Measurements from ENCODE around the gene MACROD2.
A peak's percentile ranks its signal among the peaks of the same experiment; 100 is the strongest.

The MACROD2 gene

DNA sequence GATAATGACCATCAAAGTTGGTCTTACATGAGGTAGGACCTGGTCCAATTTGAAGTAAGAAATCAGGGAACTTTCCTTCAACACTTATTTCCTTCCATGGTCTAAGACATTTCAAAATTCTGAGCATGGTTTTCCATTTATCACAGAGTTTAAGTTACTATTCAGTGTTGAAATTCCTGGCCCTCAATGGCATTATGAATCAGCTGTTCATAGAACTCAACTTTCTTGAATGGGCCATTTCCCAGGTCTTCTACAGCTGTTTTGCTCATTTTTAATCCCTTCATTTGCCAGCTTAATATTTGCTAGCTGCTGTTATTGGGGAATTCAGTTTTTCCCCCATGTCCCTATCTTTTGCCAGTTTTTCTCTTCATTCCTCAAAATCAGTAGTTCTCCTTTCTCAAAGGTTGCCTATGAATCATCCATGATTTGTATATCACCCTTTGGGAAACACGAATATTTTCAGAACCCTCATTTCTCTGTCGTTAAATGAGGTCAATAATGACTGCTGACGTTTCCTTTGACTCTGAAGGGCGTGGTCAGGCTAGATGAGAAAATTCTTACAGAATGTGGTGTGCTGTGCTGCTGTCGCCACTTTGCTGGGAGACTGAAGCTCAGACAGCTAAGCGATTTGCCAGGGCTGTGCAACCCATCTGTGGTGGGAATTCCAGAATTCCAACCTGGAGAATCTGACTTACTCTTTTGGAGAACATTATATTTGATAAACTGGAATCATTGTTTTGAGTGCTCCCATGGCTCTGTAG, 558.6 kb downstream of the MACROD2 start:
- no peak for DNase-seq

DNA sequence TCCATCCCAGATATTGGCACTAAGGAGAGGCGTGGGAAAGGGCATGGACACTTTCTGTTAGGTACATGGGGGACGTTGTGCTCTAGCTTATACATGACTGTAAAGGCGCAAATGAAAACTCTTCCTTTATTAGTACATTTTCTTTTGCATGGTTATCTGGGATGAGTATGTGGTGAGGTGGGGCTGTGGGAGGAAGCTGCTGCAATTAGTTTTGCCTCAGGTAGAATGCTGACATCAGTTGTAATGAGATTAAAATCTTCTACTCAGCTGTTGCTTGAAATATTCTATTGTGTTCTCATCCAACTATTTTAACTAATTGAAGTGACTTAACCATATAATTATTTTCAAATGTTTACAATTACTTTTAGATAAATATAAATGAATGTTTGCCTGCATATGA, 560.4 kb downstream of the MACROD2 start:
- no peak for DNase-seq

GRCh38 chr20:14556206-14556605, 560.9 kb downstream of the MACROD2 start:
- DNase-seq, result no peak

DNA sequence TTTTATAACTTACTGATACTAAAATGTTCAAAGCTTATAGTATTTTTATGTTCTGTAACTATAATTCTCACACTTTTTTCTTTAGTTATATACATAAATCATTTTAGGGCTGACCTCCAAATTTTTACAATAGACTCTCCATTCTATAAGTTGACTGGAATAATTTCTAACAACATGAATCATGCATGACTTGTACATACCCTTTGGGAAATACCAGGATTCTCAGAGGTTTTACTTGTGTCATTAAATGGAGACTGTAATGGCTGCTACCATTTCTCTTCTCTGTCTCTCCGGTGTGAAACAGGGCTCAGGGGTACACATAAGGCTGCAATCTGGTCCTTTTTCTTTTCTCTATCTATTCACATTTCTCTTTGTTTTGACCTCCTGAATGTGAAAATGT, 564.3 kb downstream of the MACROD2 start:
- no peak for DNase-seq

DNA sequence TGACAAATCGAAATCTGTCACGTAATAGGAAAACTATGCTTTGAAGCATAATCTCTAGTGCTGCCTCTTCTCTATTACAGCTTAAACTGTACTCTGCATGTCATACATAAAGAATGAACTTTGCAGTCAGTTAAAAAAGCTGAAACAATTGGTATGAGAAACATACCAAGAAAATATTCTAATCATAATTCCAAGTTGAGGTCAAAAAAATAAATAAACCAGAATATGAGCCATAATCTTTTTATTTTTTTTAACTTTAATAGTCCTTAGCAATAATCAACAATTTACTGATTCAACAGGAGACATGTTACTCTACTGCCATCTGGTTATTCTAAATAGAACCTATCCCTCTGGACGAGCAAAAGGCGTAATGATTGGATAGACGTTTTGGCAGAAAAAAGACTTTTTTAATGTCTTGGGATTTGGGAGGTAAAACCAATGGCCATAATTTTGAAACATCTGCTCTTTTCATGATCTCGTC, 566.5 kb downstream of the MACROD2 start:
- DNase-seq, result no peak

GRCh38 chr20:14562981-14563380, 567.7 kb downstream of the MACROD2 start:
- no peak for DNase-seq

DNA sequence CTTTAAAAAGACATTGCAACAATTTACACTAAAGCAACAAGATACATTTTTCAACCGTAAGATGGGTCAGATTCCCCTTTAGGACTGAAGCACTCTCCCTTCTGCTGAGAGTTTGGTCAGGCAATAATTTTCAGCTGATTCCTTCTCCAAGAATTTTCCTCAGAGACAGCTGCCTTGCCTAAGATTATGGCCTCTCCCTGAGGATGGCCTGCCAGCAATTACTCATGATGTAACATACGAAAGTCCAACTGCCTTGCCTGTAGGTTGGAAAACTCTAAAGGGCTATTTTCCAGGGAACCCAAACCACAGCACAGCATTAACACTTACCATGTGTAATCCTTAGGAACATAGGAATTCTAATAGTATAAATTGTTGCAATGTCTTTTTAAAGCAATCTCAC, 571.2 kb downstream of the MACROD2 start:
- no peak for DNase-seq

DNA sequence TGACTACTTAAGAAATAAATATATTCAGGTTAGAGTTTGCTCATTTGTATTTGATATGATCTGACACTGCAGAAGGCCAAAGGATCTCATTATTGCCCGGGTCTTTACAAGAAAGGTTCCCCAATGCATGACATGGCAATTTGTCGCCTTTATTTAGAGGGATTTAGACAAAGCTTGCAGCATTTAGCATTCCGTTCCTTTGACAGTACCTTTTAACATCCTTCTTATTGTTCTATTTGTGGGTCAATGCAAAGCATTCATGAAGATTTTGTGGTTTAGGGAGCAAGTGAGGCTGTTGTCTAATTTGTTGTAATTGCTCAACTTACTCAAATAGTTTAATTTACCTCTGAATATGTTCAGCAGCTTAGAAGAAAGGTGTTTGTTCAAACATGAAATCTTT, 572.9 kb downstream of the MACROD2 start:
- DNase-seq, result no peak

GRCh38 chr20:14568701-14569100, 573.4 kb downstream of the MACROD2 start:
- DNase-seq, result no peak

- no peak for DNase-seq
These were observed 574.3 kb downstream of the MACROD2 start for GRCh38 chr20:14569641-14570040.

- no peak for DNase-seq
These were observed 575.5 kb downstream of the MACROD2 start for GRCh38 chr20:14570811-14571210.

GRCh38 chr20:14573676-14574075, 578.4 kb downstream of the MACROD2 start:
- DNase-seq, result no peak

DNA sequence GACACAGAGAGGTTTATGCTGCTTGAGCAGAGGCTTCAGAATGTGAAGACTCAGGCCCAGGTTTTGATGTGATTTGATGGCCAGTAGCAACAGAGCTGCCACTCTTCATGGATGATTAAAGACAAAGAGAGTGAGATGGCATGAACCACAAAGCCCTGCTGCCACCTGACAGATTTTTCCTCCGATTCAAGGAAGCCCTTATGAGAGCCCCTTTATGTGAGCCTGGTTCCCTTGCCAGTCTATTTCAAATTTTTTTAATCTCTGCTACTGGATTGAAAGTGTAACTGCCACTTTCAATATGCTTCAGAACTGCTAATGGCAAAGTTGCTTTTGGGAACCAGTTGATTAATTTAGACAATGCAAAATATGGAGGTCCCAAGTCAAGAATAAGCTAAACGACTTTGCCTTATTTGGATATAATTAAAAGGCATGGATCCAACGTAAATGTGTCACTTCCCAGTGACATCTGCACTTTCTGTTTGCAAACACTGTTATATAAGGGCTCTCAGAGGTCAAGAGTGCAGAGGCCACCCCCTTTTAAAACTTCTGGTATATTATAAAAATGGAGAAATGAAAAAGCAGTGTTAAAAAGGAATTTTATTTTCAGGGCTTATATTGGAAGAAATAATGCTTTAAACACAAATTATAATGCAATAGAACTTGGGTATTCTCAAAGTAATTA, 581.0 kb downstream of the MACROD2 start:
- no peak for DNase-seq

DNA sequence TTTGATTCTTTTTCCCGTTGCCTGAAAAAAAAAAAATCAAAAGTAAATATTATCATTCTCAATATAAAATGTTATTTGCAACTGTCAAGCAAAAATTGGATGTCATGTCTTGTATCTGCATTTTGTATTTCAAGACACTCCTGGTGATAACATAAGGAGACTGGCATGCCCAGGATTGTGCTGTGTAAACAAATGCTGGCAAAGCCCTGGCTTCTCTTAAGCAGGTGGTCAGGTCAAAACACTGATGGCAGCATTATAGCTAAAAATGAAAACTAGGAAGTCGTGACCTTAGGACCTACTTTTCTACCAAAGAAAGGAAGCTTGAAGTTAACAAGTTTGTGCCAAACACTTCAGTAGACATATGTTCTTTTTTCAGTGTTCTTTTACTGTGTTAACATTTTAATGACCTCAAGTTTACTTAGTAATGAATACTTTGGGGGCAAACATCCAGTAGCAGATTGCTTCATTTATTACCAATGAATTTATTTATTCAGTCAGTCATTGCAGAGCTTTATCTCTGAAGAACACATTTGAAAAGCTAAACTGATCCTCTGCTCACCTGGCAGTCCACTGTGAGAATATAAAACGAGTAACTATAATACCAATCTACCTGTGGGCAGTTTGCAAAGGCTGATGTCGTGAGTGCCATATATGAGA, 585.2 kb downstream of the MACROD2 start:
- DNase-seq, result peak in 1 of 2 experiments; percentile 29

- no peak for DNase-seq
These were observed 586.4 kb downstream of the MACROD2 start for GRCh38 chr20:14581731-14582130.

- DNase-seq, result no peak
These were observed 587.5 kb downstream of the MACROD2 start for GRCh38 chr20:14582855-14583254.

DNA sequence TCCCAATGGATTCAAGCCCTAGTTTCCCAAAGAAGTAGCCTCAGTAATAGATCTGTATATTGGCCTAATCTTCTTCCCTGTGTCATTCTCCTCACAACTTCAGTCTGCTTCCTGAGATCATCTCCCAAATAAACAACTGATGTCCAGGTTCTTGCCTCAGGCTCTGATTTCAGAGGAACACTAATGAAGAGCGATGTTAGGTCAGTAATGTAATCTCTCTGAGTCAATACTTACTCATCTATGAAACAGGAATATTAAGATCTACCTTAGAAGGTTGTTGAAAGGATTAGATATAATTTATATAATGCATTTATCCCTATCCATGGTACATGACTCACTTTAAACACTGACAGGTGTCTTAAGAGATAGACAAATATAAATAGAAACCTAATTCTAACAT, 588.1 kb downstream of the MACROD2 start:
- peak in 1 of 2 experiments; percentile 30 for DNase-seq

GRCh38 chr20:14589383-14589782, 594.1 kb downstream of the MACROD2 start:
- DNase-seq, result no peak

- no peak for DNase-seq
These were observed 599.7 kb downstream of the MACROD2 start for GRCh38 chr20:14595051-14595450.

- no peak for DNase-seq
These were observed 601.9 kb downstream of the MACROD2 start for GRCh38 chr20:14597206-14597715.

DNA sequence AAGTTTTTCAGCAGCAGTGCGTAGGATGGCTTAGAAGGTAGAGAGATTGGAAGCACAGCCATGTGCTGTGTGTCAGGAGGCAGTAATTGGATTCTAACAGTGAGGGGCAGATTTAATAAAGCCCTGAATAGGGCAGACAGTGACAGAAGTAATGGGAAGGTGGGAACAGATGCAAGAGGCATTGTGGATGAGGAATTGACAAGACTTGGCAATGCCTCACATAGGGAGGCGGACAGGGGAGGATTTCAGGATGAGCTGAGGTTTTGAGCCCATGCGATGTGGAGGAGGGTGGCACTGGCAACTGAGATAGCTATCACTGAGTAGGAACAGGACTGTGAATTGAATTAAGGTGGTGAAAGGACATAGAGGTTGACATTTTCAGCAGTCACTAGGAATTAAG, 604.3 kb downstream of the MACROD2 start:
- no peak for DNase-seq

- no peak for DNase-seq
These were observed 605.2 kb downstream of the MACROD2 start for GRCh38 chr20:14600527-14600926.

DNA sequence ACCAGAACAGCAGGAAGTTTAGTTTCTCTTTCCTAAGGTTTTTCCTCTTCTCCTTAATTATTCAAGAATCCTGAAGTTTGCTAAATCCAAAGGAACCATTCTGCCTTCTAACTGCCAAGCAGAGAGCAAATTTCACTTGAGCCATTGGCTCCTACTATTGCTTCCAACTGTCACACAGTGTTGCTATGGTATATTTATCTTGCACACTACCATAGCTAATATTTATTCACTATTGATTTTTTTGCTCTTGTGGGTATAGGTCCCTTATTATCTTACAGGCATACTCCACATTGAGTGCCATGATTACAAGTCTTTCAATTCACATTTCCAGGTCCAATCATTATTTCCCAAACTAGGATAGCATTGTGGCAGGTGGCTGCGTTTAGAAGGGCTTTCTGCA, 608.8 kb downstream of the MACROD2 start:
- DNase-seq, result no peak
